NCI-H510A treated with DMSO at 0.1 percent for 48 hours (cell line): ENCODE results near the gene SLC25A6.
"Not testable (repeated sequence)": the region's sequence is repeated elsewhere in the genome, so short reads cannot be mapped to it uniquely, and the experiment has no call there.

Experiments used
- DNase-seq: peaks from one replicate; lab custom pipeline; 2025; lab: John Stamatoyannopoulos, UW

Gene SLC25A6

DNA sequence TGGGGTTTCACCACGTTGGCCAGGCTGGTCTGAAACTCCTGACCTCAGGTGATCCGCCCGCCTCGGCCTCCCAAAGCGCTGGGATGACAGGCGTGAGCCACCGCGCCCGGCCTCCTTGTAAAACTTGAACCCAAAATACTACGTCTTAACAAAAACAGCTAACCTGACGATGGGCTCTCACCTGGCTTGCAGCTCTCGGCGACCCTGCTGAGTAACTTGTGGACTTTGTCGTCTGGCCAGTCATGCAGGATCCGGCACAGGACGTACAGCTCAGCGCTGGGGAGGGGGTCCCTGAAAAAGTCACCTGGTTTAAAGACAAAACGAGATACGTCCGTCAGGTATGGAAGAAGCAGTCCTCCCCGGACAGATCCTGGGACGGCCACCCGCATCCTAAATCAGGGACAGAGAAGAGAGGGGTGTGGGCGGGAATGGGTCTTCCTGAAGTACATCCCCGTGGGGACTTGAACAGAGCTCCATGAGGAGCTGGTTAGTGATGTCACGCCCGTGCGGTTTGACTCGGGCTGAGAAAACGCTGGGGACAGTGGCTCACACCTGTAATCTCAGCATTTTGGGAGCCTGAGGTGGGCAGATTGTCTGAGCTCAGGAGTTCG, 20.7 kb upstream of the SLC25A6 start:
- DNase-seq: no peak

DNA sequence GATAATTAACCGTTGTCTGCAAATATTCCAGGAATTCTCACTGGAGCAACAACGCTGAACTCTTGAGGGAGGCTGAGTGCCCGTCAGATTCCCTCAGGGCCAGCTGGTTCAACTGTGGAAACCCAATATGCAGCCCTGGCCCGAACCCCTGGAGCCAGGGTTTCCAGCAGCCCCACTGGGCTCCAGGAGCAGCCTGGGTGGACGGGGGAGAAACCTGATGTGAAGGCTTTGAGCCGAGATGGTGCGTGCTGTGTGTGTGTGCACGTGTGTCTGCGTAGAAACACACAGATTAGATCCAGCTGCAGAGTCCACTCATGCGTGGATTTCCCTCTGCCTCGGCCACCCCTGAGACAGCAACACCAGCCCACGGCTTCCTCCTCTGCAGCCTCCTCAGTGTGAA, 19.4 kb upstream of the SLC25A6 start:
- no peak for DNase-seq

DNA sequence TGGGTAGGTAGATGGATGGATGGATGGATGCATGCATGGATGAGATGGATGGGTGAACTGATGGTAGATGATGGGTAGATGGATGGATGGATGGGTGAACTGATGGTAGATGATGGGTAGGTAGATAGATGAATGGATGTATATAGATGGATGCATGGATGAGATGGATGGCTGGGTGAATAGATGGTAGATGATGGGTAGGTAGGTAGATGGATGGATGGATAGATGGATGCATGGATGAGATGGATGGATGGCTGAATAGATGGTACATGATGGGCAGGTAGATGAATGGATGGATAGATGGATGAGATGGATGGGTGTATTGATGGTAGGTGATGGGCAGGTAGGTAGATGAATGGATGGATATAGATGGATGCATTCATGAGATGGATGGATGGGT, 15.1 kb upstream of the SLC25A6 start:
- no peak for DNase-seq

DNA sequence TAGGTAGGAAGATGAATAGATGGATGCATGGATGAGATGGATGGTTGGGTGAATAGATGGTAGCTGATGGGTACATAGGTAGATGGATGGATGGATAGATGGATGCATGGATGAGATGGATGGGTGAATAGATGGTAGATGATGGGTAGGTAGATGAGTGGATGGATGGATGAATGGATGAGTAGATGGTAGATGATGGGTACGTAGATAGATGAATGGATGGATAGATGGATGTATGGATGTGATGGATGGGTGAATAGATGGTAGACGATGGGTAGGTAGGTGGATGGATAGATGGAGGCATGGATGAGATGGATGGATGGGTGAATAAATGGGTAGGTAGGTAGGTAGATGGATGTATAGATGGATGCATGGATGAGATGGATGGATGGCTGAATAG, 13.9 kb upstream of the SLC25A6 start:
- DNase-seq: not testable (repeated sequence)

DNA sequence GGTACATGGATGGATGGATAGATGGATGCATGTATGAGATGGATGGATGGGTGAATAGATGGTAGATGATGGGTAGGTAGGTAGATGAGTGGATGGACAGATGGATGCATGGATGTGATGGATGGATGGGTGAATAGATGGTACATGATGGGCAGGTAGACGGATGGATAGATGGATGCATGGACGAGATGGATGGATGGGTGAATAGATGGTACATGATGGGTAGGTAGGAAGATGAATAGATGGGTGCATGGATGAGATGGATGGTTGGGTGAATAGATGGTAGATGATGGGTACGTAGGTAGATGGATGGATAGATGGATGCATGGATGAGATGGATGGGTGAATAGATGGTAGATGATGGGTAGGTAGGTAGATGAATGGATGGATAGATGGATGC, 12.0 kb upstream of the SLC25A6 start:
- not testable (repeated sequence) for DNase-seq

DNA sequence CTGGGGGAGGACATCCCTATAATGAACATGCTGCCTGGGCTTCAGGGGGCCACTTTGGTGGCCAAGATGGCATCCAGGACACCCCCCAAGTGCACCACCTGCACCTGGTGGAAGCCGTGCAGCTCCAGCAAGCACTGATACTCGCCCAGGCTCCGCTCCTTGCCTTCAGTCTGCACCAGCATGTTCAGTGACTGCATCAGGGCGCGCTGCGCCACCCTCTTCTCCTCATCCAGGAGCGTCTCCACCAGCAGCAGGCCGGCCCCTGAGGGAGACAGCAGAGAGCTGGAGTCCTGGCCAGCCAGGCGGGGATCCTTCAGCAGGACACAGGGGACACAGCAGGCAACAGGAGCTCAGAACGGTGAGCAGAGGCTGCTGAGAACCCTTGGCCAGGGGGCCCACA, 11.3 kb upstream of the SLC25A6 start:
- DNase-seq: no peak

DNA sequence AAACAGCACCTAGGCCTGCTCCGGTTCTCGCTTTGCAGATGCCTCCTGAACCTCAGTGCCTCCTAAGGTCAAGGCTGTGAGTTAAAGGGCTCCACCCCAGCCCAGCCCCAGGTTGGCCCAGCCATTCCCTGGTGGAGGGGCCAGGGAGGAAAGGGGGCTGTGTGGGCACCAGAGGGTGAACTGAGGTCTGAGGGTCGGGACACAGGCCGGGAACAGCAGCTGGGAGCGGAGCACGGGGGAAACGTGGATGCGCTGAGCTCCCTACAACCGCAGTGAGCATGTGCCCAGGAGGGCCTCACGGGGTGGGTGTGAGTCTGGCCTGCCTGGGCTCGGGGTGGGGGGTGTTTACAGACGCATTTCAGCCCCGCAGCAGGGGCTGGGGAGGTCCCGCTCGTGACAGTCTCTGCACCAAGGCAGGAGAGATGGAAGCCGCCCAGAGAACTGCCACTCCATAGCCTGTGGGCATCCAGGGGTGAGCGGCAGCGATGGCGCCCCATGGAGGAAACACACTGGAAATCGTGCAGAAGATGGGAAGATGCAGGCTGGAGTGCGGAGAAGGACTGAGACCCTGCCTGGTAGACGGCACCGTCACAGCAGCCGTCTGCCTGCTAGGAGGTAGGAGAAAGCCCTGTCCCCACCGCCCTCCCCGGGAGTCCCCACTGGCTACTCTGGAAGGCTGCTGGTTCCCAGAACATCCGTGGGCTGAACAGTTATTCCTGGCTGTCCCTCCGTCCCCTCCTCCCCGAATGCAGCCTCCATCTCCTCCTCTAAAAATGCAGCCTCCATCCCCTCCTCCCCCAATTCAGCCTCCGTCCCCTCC, 9.9 kb upstream of the SLC25A6 start:
- DNase-seq: no peak

DNA sequence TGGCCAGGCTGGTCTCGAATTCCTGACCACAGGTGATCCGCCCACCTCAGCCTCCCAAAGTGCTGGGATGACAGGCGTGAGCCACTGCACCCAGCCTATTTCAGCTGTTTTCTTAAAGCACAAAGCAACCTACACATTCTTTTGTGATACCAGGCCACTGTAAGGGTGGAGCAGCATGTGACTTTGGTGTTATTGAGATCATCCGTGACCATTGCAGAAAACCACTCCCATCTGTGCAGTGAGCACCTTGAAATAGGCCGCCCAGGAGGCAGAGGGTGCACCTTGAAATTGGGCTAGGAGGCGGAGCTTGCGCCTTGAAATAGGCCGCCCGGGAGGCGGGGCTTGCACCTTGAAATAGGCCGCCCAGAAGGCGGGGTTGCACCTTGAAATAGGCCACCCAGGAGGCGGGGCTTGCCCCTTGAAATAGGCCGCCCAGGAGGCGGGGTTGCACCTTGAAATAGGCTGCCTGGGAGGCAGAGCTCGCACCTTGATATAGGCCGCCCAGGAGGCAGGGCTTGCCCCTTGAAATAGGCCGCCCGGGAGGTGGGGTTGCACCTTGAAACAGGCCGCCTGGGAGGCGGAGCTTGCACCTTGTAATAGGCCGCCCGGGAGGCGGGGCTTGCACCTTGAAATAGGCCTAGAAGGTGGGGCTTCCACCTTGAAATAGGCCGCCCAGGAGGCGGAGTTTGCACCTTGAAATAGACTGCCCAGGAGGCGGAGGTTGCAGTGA, 9.0 kb upstream of the SLC25A6 start:
- DNase-seq: no peak

DNA sequence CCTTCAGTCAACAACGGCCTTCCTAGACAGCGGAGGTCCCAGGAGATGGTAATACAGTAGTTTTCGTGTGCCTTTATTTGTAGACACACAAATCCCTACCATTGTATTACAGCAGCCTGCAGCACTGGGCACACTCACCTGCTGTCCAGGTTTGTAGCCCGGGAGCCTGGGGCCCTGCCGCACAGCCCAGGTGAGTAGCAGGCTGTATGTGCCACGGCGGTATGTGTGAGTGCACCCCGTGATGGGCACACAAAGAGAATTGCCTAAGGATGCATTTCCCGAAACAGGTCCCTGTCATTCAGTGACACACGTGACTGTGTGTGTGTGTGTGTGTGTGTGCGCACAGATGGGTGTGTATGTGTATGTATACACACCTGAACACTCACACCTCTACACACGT, 8.1 kb upstream of the SLC25A6 start:
- no peak for DNase-seq

DNA sequence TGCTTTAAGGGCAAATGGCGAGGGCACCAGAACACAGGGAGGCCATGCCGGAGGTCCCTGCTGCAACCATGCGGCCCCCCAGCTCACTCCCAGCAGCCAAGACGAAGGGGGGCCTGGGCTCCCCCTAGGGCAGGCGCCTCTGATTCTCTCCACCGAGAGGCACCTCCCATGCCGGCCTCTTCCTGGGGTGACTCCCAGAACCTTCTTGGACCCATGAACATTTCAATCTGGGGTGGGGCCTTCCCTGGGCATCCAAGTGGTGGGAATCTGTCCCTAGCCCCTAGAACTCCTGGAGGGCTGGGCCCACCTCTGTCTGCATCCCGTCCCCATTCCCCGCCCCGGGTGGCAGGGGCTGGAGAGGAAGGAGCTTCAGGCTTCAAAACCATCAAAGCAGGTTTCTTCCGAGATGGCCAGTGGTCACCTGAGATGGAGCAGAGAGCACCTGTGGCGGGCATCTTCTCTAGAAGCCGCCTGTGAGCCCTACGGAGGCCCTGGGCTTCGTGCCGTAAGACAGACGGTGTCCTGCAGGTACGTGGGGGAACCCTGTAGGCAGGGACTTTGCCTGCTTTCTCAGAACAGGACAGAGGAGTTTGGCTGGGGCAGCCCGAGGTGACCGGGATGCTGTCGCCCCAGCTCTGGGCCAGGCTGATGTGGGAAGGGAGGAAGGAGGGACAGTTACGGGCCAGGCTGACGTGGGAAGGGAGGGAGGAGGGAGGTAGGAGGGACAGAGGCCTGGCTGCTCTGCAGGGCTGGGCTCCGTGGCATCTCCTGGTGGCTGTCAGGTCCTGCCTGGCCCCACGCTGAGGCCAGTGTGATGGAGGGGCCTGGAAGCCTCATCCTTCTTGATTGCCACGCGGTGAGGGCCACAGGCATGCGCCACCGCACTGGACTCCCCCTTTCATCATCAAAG, 6.8 kb upstream of the SLC25A6 start:
- no peak for DNase-seq

DNA sequence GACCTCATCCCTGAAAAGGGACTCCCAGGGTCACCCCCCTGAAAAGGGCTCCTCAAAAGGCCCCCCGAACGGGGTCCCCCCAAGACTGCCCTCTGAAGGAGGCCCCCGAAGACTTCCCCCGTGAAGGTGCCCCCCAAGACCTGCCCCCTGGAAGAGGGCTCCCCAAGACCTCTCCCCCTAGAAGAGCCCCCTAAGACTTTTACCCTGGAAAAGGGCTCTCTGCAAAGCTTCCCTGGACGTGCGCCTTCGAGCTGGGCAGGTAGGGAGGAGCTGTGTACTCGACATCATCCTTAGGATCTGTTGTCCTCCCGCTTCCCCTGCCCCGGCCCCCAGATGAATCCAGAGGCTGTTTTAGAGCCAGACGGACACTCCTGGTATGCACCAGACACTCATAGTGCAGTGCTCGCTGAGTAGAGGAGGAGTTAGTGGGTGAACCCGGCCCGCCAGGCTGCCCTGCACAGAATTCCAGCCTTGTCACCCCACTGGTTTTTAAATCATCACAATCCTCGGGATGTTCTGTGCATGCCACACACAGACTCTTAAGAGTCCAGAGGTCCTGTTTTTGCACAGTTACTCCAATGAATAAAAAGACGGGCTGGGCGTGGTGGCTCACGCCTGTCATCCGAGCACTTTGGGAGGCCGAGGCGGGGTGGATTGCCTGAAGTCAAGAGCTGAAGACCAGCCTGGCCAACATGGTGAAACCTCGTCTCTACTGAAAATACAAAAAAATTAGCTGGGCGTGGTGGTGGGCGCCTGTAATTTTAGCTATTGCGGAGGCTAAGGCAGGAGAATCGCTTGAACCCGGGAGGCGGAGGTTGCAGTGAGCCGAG, 5.7 kb upstream of the SLC25A6 start:
- no peak for DNase-seq

DNA sequence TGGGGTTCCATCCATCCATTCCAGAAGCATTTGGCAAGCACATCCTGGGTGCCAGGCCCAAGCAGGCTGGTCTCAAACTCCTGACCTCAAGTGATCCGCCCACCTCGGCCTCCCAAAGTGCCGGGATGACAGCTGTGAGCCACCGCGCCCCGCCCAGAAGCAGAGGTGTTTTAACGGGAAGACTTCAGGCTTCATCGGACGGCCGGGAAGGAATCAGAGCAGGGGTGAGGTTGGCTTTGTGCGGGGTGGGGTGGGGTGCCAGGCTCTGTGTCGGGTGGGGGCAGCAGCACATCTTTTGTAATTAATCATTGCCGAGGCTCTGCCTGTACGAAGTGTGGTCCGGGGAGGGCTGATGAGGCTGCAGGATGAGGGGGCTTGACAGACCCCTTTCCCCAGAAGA, 5.1 kb upstream of the SLC25A6 start:
- no peak for DNase-seq

DNA sequence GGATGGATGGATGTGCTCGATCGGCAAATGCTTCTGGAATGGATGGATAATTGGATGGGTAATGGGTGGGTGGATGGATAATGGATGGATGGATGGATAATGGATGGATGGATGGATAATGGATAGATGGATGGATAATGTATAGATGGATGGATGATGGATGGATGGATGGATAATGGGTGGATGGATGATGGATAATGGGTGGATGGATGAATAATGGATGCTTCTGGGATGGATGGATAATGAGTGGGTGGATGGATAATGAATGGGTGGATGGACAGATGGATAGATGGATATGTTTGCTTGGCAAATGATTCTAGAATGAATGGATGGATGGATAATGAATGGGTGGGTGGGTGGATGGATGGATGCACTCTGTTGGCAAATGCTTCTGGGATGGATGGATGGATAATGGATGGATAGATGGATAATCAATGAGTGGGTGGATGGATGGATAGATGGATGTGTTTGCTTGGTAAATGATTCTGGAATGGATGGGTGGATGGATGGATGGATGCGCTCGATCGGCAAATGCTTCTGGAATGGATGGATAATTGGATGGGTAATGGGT, 3.8 kb upstream of the SLC25A6 start:
- DNase-seq: no peak

DNA sequence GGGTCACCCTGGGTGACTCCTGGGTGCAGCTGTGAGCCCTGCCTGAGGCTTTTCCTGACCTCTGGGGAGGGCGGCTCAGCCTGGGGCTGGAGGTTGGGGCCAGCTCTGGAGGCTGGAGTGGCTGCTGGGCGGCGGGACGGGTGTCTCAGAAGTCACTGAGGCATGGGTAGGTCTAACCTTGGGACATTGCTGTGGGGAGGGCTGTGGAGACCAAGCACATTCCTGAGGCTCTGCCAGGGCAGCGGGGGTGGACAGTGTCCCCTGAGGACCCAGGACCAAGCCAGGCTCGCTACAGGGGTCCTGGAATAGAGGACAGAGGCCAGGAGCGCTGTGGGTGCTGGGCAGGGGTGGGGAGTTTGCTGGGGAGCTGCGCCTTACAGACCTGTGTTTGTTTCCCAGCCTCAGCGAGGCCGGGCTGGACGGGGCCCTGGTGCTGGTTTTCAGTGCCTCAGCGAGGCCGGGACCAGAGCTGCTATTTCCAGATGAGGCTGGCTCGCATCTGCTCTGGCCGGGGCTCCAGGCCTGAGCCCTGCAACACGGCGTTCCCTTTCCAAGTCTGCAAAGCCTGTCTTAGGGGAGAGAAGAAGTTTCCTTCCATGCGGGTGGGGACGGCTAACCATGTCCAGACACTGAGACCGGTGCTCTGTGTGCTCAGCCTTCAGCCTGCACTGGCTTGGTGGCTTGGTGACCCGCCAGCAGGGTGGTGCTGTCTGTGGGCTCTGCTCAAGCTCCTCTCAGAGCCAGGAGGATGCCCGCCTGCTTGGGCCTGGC, 3.0 kb upstream of the SLC25A6 start:
- DNase-seq: no peak

DNA sequence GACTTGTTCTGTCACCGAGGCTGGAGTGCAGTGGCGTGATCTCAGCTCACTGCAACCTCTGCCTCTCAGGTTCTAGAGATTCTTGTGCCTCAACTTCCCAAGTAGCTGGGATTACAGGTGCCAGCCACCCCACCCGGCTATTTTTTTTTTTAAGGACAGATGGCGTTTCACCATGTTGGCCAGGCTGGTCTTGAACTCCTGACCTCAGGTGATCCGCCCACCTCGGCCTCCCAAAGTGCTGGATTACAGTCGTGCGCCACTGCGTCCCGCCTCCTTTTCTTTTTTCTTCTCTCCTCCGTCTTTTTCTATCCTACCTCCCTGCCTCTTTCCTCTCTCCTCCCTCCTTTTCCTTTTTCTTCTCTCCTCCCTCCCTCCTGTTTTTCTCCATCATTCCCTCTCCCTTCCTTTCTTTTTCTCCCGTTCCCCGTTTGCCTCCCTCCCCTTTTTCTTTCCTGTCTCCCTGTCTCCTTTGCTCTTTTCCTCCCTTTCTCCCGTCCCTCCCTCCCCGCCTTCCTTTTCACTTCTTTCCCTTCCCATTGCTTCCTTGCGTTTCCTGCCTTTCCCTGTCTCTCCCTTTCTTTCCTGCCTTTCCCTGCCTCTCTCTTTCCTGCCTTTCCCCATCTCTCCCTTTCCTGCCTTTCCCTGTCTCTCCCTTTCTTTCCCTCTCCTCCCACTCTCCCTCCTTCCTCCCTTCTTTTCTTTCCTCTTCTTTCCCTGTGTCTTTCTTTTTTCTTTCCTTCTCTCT, 2.1 kb upstream of the SLC25A6 start:
- no peak for DNase-seq

DNA sequence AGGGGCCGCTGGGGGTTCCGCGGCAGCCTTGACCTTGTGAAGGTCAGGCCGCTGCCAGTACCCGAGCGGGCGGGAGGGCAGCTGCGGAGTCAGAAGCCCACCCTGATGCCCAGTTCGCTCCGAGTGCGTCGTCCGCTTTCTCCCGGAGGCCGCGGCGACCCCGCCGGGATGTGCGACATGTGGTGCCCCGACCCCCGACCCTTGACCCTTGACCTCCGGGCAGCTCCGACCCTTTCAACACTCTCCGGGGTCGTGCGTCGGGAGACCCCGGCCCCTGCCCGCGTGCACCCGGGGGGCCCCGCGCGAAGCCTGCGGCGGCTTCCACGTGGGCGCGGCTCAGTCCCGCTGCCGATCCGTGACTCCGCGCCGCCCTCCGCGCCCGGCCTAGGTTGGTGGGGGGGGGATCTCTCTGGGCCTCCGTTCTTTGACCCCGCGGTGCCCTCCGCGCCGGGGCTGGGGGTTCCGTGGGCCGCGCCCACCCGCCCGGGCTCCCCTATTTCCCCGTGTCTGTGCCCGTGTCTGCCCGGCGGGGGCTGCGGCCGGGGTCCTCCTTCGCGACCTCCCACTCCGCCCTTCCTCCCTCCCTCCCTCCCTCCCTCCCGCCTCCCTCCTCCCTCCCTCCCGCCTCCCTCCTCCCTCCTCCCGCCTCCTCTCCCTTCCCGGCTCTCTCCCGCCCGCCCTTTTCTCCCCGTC, 609 bp upstream of the SLC25A6 start:
- DNase-seq: no peak

DNA sequence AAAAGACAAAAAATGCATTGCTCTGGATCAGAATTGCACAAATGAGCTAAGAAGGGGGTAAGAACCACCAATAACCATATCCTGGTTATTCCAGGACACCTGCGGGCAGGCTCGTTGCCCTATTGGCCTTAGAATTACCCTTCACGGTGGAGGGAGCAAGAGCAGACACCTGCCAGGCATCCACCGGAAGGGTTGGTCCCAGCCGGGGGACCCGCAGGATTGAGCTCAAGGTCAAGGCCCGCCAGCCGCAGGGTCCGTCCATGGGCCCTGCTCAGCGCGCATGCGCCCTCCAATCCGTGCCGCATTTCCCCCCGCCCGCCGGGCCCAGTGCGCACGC, 575 bp downstream of the SLC25A6 start:
- no peak for DNase-seq

DNA sequence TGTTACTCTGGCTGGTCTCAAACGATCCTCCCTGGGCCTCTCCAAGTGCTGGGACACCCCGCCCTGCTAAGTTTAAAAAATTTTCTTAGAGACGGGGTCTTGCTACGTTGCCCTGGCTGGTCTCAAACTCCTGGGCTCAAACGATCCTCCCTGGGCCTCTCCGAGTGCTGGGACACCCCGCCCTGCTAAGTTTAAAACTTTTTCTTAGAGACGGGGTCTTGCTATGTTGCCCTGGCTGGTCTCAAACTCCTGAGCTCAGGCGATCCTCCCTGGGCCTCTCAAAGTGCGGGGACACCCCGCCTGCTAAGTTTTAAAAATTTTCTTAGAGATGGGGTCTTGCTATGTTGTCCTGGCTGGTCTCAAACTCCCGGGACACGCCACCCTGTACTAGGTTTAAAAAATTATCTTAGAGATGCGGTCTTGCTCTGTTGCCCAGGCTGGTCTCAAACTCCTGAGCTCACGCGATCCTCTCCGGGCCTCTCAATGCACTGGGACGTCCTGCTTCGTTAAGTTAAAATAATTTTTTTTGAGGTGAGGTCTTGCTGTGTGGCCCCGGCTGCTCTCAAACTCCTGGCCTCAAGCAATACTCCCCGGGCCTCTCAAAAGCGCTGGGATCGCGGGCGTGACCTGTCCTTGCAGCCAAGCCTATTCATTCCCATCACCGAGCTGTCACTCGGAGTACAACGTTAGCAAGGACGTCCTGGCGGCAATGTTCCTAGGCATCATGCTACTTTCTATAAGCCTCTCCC, 1.1 kb downstream of the SLC25A6 start:
- DNase-seq: no peak
